Measurements from ENCODE around the gene PLP1.
"Not testable (repeated sequence)": the region's sequence is repeated elsewhere in the genome, so short reads cannot be mapped to it uniquely, and the experiment has no call there.

The PLP1 gene

DNA sequence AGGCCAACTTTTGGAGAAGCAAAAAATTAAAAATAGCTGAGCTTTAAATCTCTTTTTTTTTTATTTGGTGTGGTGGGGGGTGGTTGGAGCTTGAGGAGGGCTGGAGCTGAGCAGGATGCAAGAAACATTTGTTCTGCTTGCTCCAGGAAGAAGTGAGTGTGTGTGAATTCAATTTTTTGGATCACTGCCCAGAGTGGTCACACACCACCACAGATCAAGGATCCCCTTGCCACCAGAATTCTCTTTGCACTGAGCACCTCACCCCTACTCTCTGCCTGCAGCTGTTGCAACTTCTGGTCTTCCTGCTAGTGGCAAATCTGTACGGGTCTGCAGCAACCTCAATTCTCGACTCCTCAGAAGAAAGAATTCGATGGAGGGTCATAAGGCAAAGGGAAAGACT lies 19.9 kb upstream of the PLP1 start:
- H3K4me3 ChIP-seq (replicated peaks; ENCODE audit: low read depth, low read length) = no peak overlapping the region
- TF ChIP-seq CTCF (IDR thresholded peaks at IDR 0.05; ENCODE audit: low read depth, low read length, missing control alignments) = no peak
- no peak for DNase-seq (ENCODE audit: extremely low read depth, low read depth)

DNA sequence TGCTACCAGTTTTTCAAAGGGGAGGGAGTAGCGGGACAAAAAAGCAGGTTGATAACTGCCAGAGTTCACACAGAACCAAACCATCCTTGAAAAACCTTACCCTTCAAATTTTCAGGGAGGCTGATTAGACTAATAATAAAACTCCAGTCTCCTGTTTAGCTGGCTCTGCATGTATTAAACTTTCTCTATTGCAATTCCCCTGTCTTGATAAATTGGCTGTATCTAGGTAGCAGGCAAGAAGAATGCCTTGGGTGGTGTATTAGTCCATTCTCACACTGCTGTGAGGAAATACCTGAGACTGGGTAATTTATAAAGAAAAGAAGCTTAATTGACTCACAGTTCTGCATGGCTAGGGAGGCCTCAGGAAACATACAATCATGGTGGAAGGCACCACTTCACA lies 18.1 kb upstream of the PLP1 start:
- DNase-seq (ENCODE audit: extremely low read depth, low read depth) = no peak
- no peak for TF ChIP-seq CTCF (IDR thresholded peaks at IDR 0.05; ENCODE audit: low read depth, low read length, missing control alignments)
- H3K4me3 ChIP-seq (replicated peaks; ENCODE audit: low read depth, low read length) = no peak overlapping the region

DNA sequence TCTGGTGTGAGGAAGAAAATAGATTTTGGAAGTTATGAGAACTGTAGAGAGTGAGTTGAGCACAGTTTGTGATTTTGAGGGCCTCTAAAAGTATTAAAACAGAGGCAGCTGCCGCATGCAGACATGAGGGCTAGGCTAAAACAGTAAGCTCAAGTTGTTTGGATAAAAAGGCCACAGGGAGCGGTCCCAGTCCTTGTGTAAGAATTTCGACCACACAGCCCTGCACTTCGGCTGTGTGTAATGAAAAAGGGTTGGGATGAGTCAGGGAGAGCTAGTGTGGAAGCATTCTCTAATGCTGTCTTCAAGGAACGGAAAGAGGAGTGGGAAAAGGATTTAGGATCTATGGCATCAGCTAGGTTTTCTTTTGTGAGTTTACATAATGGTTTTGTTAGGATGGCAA lies 13.1 kb upstream of the PLP1 start:
- H3K4me3 ChIP-seq (replicated peaks; ENCODE audit: low read depth, low read length); DNase-seq (ENCODE audit: extremely low read depth, low read depth): not testable (repeated sequence)

- H3K4me3 ChIP-seq (replicated peaks; ENCODE audit: low read depth, low read length); DNase-seq (ENCODE audit: extremely low read depth, low read depth): not testable (repeated sequence)
Measured at GRCh38 chrX:103766813-103767555, 9.7 kb upstream of the PLP1 start.

GRCh38 chrX:103773445-103773844 lies 3.2 kb upstream of the PLP1 start:
- no peak for TF ChIP-seq CTCF (IDR thresholded peaks at IDR 0.05; ENCODE audit: low read depth, low read length, missing control alignments)
- H3K4me3 ChIP-seq (replicated peaks; ENCODE audit: low read depth, low read length) = no peak overlapping the region
- DNase-seq (ENCODE audit: extremely low read depth, low read depth) = no peak

- DNase-seq (ENCODE audit: extremely low read depth, low read depth) = no peak
- TF ChIP-seq CTCF (IDR thresholded peaks at IDR 0.05; ENCODE audit: low read depth, low read length, missing control alignments) = peak; percentile 50
- H3K4me3 ChIP-seq (replicated peaks; ENCODE audit: low read depth, low read length) = no peak overlapping the region
Measured at GRCh38 chrX:103774070-103774642, 2.5 kb upstream of the PLP1 start.

GRCh38 chrX:103779141-103779789 lies 2.6 kb downstream of the PLP1 start:
- H3K4me3 ChIP-seq (replicated peaks; ENCODE audit: low read depth, low read length) = no peak overlapping the region
- TF ChIP-seq CTCF (IDR thresholded peaks at IDR 0.05; ENCODE audit: low read depth, low read length, missing control alignments) = no peak
- DNase-seq (ENCODE audit: extremely low read depth, low read depth) = no peak

Measured in HFF-Myc (cell line).